ENCODE data around the gene RPS6KC1.
"Not testable (repeated sequence)": the region's sequence is repeated elsewhere in the genome, so short reads cannot be mapped to it uniquely, and the experiment has no call there.

The RPS6KC1 gene

GRCh38 chr1:213111502-213111901 lies 60.5 kb downstream of the RPS6KC1 start:
- DNase-seq (ENCODE audit: extremely low spot score) = no peak
- CTCF ChIA-PET = no interaction called here
- TF ChIP-seq CTBP1 (IDR thresholded peaks at IDR 0.05; ENCODE audit: borderline replicate concordance) (no peak), BHLHE40 (IDR thresholded peaks at IDR 0.05; ENCODE audit: borderline replicate concordance) (no peak), SP1 (IDR thresholded peaks at IDR 0.05) (no peak), TARDBP (IDR thresholded peaks at IDR 0.05) (no peak), L3MBTL2 (conservative IDR thresholded peaks at IDR 0.05) (no peak), HDGF (IDR thresholded peaks at IDR 0.05; ENCODE audit: borderline replicate concordance) (no peak), ELF4 (IDR thresholded peaks at IDR 0.05) (no peak), NFRKB (IDR thresholded peaks at IDR 0.05) (no peak), ARNT (IDR thresholded peaks at IDR 0.05) (no peak), FOXM1 (IDR thresholded peaks at IDR 0.05; ENCODE audit: borderline replicate concordance) (no peak), FOXK2 (IDR thresholded peaks at IDR 0.05) (no peak), SUZ12 (IDR thresholded peaks at IDR 0.05) (no peak), ZNF384 (IDR thresholded peaks at IDR 0.05) (no peak), PKNOX1 (IDR thresholded peaks at IDR 0.05) (no peak), FOXA1 (IDR thresholded peaks at IDR 0.05) (no peak), LEF1 (IDR thresholded peaks at IDR 0.05; ENCODE audit: borderline replicate concordance) (no peak)
- POLR2A ChIA-PET = no interaction called here

GRCh38 chr1:213112723-213113122 lies 61.7 kb downstream of the RPS6KC1 start:
- CTCF ChIA-PET; DNase-seq (ENCODE audit: extremely low spot score); POLR2A ChIA-PET: not testable (repeated sequence)

- peak; percentile 41; the same call in 1 of the 2 replicates for TF ChIP-seq ZNF384 (IDR thresholded peaks at IDR 0.05)
- CTCF ChIA-PET; DNase-seq (ENCODE audit: extremely low spot score); POLR2A ChIA-PET: not testable (repeated sequence)
Observed at GRCh38 chr1:213117699-213118180, 66.7 kb downstream of the RPS6KC1 start.

GRCh38 chr1:213119794-213120193 lies 68.8 kb downstream of the RPS6KC1 start:
- CTCF ChIA-PET = interaction anchor here (0.6 kb wide), 1 partner anchor 37 kb away, joined by 3 read pairs; no protein-coding TSS in a partner anchor
- no peak for DNase-seq (ENCODE audit: extremely low spot score)
- TF ChIP-seq ZNF384 (IDR thresholded peaks at IDR 0.05) (no peak), LEF1 (IDR thresholded peaks at IDR 0.05; ENCODE audit: borderline replicate concordance) (no peak), ARNT (IDR thresholded peaks at IDR 0.05) (no peak), TARDBP (IDR thresholded peaks at IDR 0.05) (no peak), FOXK2 (IDR thresholded peaks at IDR 0.05) (no peak), BHLHE40 (IDR thresholded peaks at IDR 0.05; ENCODE audit: borderline replicate concordance) (no peak), PKNOX1 (IDR thresholded peaks at IDR 0.05) (no peak), SUZ12 (IDR thresholded peaks at IDR 0.05) (no peak), ELF4 (IDR thresholded peaks at IDR 0.05) (no peak), CTBP1 (IDR thresholded peaks at IDR 0.05; ENCODE audit: borderline replicate concordance) (no peak), SP1 (IDR thresholded peaks at IDR 0.05) (no peak), NFRKB (IDR thresholded peaks at IDR 0.05) (no peak), FOXM1 (IDR thresholded peaks at IDR 0.05; ENCODE audit: borderline replicate concordance) (no peak), HDGF (IDR thresholded peaks at IDR 0.05; ENCODE audit: borderline replicate concordance) (no peak), L3MBTL2 (conservative IDR thresholded peaks at IDR 0.05) (no peak), FOXA1 (IDR thresholded peaks at IDR 0.05) (no peak)
- POLR2A ChIA-PET = interaction anchor here (0.7 kb wide), 1 partner anchor 16 kb away, joined by 3 read pairs; no protein-coding TSS in a partner anchor

- ChIA-PET CTCF (interaction anchor here (0.6 kb wide), 1 partner anchor 36 kb away, joined by 3 read pairs; no protein-coding TSS in a partner anchor), POLR2A (no interaction called here)
- no peak for DNase-seq (ENCODE audit: extremely low spot score)
- TF ChIP-seq ZNF384 (IDR thresholded peaks at IDR 0.05) = no peak
- TF ChIP-seq SP1 (IDR thresholded peaks at IDR 0.05) = no peak
- no peak for TF ChIP-seq FOXK2 (IDR thresholded peaks at IDR 0.05)
- no peak for TF ChIP-seq HDGF (IDR thresholded peaks at IDR 0.05; ENCODE audit: borderline replicate concordance)
- no peak for TF ChIP-seq NFRKB (IDR thresholded peaks at IDR 0.05)
- TF ChIP-seq ARNT (IDR thresholded peaks at IDR 0.05) = no peak
- TF ChIP-seq PKNOX1 (IDR thresholded peaks at IDR 0.05) = no peak
- no peak for TF ChIP-seq FOXM1 (IDR thresholded peaks at IDR 0.05; ENCODE audit: borderline replicate concordance)
- no peak for TF ChIP-seq TARDBP (IDR thresholded peaks at IDR 0.05)
- TF ChIP-seq CTBP1 (IDR thresholded peaks at IDR 0.05; ENCODE audit: borderline replicate concordance) = no peak
- no peak for TF ChIP-seq ELF4 (IDR thresholded peaks at IDR 0.05)
- no peak for TF ChIP-seq LEF1 (IDR thresholded peaks at IDR 0.05; ENCODE audit: borderline replicate concordance)
- TF ChIP-seq L3MBTL2 (conservative IDR thresholded peaks at IDR 0.05) = no peak
- no peak for TF ChIP-seq FOXA1 (IDR thresholded peaks at IDR 0.05)
Observed at GRCh38 chr1:213120386-213120785, 69.3 kb downstream of the RPS6KC1 start.

GRCh38 chr1:213120961-213121360 lies 69.9 kb downstream of the RPS6KC1 start:
- POLR2A ChIA-PET = no interaction called here
- no peak for DNase-seq (ENCODE audit: extremely low spot score)
- CTCF ChIA-PET = no interaction called here
- TF ChIP-seq L3MBTL2 (conservative IDR thresholded peaks at IDR 0.05) = no peak
- TF ChIP-seq SP1 (IDR thresholded peaks at IDR 0.05) = no peak
- TF ChIP-seq BHLHE40 (IDR thresholded peaks at IDR 0.05; ENCODE audit: borderline replicate concordance) = no peak
- TF ChIP-seq HDGF (IDR thresholded peaks at IDR 0.05; ENCODE audit: borderline replicate concordance) = no peak

GRCh38 chr1:213122514-213122929 lies 71.5 kb downstream of the RPS6KC1 start:
- ChIA-PET POLR2A (no interaction called here), CTCF (no interaction called here)
- DNase-seq (ENCODE audit: extremely low spot score) = peak; percentile 22
- TF ChIP-seq FOXA1 (IDR thresholded peaks at IDR 0.05) (no peak), LEF1 (IDR thresholded peaks at IDR 0.05; ENCODE audit: borderline replicate concordance) (no peak), NFRKB (IDR thresholded peaks at IDR 0.05) (no peak), TARDBP (IDR thresholded peaks at IDR 0.05) (no peak), BHLHE40 (IDR thresholded peaks at IDR 0.05; ENCODE audit: borderline replicate concordance) (no peak), FOXM1 (IDR thresholded peaks at IDR 0.05; ENCODE audit: borderline replicate concordance) (no peak), SUZ12 (IDR thresholded peaks at IDR 0.05) (no peak), L3MBTL2 (conservative IDR thresholded peaks at IDR 0.05) (no peak), PKNOX1 (IDR thresholded peaks at IDR 0.05) (no peak), ARNT (IDR thresholded peaks at IDR 0.05) (no peak), ZNF384 (IDR thresholded peaks at IDR 0.05) (no peak)

Measured in HEK293T (cell line).